ENCODE data around the gene APAF1. TPM values are rescaled to one million over a fixed set of nuclear protein-coding genes. Genes with fewer than 3 reads are reported as not detected.
A peak's percentile ranks its signal among the peaks of the same experiment; 100 is the strongest.

The APAF1 gene
- total RNA-seq, 3 donors from 2014 or later (not counting 1 experiment from before 2014, with no cell fraction given), result 33.5 to 43.7 (median 34.9) TPM

DNA sequence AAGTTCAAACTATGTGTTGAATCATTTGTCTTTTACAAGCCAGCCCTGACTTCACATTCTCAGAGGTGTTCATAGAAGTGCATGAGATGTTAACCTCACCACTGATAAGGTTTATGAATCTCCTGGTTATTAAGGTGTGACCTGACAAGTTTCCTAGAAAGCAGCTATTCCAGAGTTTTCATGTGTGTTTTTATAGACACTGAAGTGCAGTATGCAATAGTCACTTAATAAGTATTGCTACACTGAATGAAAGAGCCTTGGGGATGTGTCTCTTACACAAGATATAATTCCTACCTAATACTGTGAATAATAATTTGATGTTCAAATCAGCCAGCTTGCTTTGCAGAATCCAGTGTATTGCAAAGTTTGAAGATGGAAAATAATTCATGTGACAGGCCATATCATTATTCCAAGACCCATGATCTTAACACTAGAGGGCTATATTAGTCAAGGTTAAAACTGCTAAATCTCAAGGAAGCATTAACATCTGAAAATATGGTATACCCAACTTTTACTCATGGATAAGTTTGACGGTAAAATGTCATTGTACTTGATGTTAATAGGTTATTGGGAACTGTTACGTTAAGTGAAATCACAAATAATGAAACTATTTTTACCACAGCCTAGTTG lies 38.6 kb upstream of the APAF1 start:
- peak overlapping the region; percentile 36 to 68 for H3K27ac Mint-ChIP-seq
- WGBS (ENCODE audit: insufficient coverage), result no CpG with 5 or more reads among the region's 2 CpGs

DNA sequence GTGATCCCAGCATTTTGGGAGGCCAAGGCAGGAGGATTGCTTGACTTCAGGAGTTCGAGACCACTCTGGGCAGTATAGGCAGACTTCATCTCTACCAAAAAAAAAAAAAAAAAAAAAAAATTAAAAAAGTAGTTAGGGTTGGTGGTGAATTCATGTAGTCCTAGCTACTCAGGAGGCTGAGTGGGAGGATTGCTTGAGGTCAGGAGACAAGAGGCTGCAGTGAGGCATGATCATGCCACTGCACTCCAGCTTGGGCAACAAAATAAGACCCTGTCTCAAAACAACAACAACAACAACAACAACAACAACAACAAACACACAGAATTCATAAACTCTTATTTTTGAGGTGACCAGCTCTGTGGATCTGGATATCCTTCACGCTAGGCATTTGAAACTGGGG lies 34.5 kb upstream of the APAF1 start:
- H3K36me3 ChIP-seq (ENCODE audit: control insufficient read depth, insufficient read depth, low read length), result no peaks in the 10 kb centered on the region
- ATAC-seq (no peak), DNase-seq (no peak)
- WGBS (ENCODE audit: insufficient coverage), result no CpG with 5 or more reads among the region's 2 CpGs
- Mint-ChIP-seq H3K4me3 (no peak overlapping the region), H3K4me1 (peaks cover 13 to 14% of the 10 kb centered on the region in 2 donors), H3K27ac (peak overlapping the region in 1 of 2 donors; percentile 91), H3K27me3 (ENCODE audit: low read depth in 2 of 2) (no peaks in the 10 kb centered on the region), H3K9me3 (no peaks in the 10 kb centered on the region), H3K36me3 (no peaks in the 10 kb centered on the region)
- no peak overlapping the region for H3K27ac ChIP-seq (ENCODE audit: low read length)
- TF ChIP-seq, protein P1, sequence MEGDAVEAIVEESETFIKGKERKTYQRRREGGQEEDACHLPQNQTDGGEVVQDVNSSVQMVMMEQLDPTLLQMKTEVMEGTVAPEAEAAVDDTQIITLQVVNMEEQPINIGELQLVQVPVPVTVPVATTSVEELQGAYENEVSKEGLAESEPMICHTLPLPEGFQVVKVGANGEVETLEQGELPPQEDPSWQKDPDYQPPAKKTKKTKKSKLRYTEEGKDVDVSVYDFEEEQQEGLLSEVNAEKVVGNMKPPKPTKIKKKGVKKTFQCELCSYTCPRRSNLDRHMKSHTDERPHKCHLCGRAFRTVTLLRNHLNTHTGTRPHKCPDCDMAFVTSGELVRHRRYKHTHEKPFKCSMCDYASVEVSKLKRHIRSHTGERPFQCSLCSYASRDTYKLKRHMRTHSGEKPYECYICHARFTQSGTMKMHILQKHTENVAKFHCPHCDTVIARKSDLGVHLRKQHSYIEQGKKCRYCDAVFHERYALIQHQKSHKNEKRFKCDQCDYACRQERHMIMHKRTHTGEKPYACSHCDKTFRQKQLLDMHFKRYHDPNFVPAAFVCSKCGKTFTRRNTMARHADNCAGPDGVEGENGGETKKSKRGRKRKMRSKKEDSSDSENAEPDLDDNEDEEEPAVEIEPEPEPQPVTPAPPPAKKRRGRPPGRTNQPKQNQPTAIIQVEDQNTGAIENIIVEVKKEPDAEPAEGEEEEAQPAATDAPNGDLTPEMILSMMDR (IDR thresholded peaks at IDR 0.05), result no peak
- intact Hi-C loops (cut with micrococcal nuclease), result no loop called here
- peaks cover 22% of the 10 kb centered on the region for H3K4me1 ChIP-seq (ENCODE audit: control insufficient read depth, insufficient read depth, low read length)
- H3K9me3 ChIP-seq (ENCODE audit: control insufficient read depth, insufficient read depth, low read length), result no peaks in the 10 kb centered on the region
- no peaks in the 10 kb centered on the region for H3K27me3 ChIP-seq (ENCODE audit: control insufficient read depth, insufficient read depth, low read length)
- no peak overlapping the region for H3K4me3 ChIP-seq (ENCODE audit: low read length)

More for the DNA sequence above, 38.6 kb upstream of the APAF1 start:
- no peak overlapping the region for H3K27ac ChIP-seq (ENCODE audit: low read length)
- H3K4me3 ChIP-seq (ENCODE audit: low read length), result no peak overlapping the region
- peaks cover 12% of the 10 kb centered on the region for H3K36me3 Mint-ChIP-seq
- H3K4me1 Mint-ChIP-seq, result peaks cover 7 to 11% of the 10 kb centered on the region in 2 donors
- H3K4me1 ChIP-seq (ENCODE audit: control insufficient read depth, insufficient read depth, low read length), result peaks cover 12% of the 10 kb centered on the region
- TF ChIP-seq, protein P1 (IDR thresholded peaks at IDR 0.05), result no peak
- intact Hi-C loops (cut with micrococcal nuclease), result no loop called here
- H3K36me3 ChIP-seq (ENCODE audit: control insufficient read depth, insufficient read depth, low read length), result peaks cover 31% of the 10 kb centered on the region
- ATAC-seq (no peak), DNase-seq (no peak)
- no peaks in the 10 kb centered on the region for H3K9me3 Mint-ChIP-seq
- no peaks in the 10 kb centered on the region for H3K27me3 Mint-ChIP-seq (ENCODE audit: low read depth in 2 of 2)
- H3K9me3 ChIP-seq (ENCODE audit: control insufficient read depth, insufficient read depth, low read length), result no peaks in the 10 kb centered on the region
- H3K4me3 Mint-ChIP-seq, result peak overlapping the region; percentile 53
- H3K27me3 ChIP-seq (ENCODE audit: control insufficient read depth, insufficient read depth, low read length), result no peaks in the 10 kb centered on the region

DNA sequence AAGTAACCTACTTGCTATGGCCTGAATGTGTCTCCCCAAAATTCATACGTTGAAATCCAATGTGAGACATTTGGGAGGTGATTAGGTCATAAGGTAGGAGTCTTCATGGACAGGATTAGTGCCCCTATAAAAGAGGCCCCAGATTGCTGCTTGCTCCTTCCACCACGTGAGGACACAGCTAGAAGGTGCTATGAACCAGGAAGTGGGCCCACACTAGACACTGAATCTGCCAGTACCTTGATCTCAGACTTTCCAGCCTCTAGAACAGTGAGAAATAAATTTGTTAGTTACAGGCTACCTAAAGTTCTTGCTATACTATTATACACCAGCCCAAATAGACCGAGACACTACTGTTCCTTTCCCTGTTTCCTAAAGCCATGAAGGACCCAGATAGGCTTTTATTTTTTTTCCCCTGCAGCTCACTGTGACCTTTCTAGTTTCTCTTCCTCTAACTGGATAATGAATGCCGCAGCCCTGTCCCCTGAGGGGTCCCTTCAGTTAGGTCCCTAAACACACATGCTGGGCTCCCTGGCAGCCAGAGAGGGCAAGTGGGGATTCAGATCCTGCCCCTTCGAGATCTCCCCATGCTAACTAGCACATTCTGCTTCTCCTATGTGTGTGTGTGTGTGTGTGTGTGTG lies 32.3 kb upstream of the APAF1 start:
- TF ChIP-seq, protein P1 (IDR thresholded peaks at IDR 0.05), result no peak
- Mint-ChIP-seq H3K4me1 (peaks cover 8 to 9% of the 10 kb centered on the region in 2 donors), H3K27me3 (ENCODE audit: low read depth in 2 of 2) (no peaks in the 10 kb centered on the region), H3K36me3 (no peaks in the 10 kb centered on the region), H3K27ac (peak overlapping the region; percentile 86 to 91), H3K4me3 (peak overlapping the region; percentile 45), H3K9me3 (no peaks in the 10 kb centered on the region)
- Histone ChIP-seq H3K27me3 (ENCODE audit: control insufficient read depth, insufficient read depth, low read length) (no peaks in the 10 kb centered on the region), H3K4me3 (ENCODE audit: low read length) (no peak overlapping the region), H3K36me3 (ENCODE audit: control insufficient read depth, insufficient read depth, low read length) (no peaks in the 10 kb centered on the region), H3K9me3 (ENCODE audit: control insufficient read depth, insufficient read depth, low read length) (no peaks in the 10 kb centered on the region), H3K4me1 (ENCODE audit: control insufficient read depth, insufficient read depth, low read length) (peaks cover 13% of the 10 kb centered on the region), H3K27ac (ENCODE audit: low read length) (peak overlapping the region; percentile 56)
- 41% methylated on average over 4 of the region's 5 CpGs for WGBS (ENCODE audit: insufficient coverage)
- intact Hi-C loops (cut with micrococcal nuclease), result loop anchor here (1.0 to 2.0 kb wide), 2 partner anchors 18 to 32 kb away; partner anchors contain the start of gene APAF1
- ATAC-seq, result peak; percentile 85 to 97 (median 96)
- peak in 1 of 2 donors; percentile 35 for DNase-seq
